ENCODE data around the gene PYGL. TPM values are rescaled to one million over a fixed set of nuclear protein-coding genes. Genes with fewer than 3 reads are reported as not detected.

Gene PYGL
- total and polyA plus RNA-seq, 2 experiments from 2014 or later = 57.6 to 93.8 TPM

GRCh38 chr14:50979941-50980850 lies 35.9 kb upstream of the PYGL start:
- Histone ChIP-seq H3K79me2 (replicated peaks; ENCODE audit: insufficient read depth) (no peaks in the 10 kb centered on the region), H4K20me1 (replicated peaks; ENCODE audit: insufficient read depth) (no peaks in the 10 kb centered on the region), H3K4me3 (no peak overlapping the region), H3K27ac (ENCODE audit: low read depth) (no peak overlapping the region), H3K36me3 (ENCODE audit: insufficient read depth) (no peaks in the 10 kb centered on the region), H2AFZ (no peak overlapping the region), H3K4me1 (ENCODE audit: insufficient read depth) (peaks cover 24% of the 10 kb centered on the region), H3K4me2 (no peak overlapping the region), H3K9me2 (ENCODE audit: insufficient read depth) (no peaks in the 10 kb centered on the region), H3K27me3 (ENCODE audit: insufficient read depth) (no peaks in the 10 kb centered on the region), H3F3A (replicated peaks; ENCODE audit: low read depth) (no peaks in the 10 kb centered on the region)
- no peak overlapping the region for H3K27ac Mint-ChIP-seq
- H3K4me1 Mint-ChIP-seq = peaks cover 29% of the 10 kb centered on the region
- no peaks in the 10 kb centered on the region for H3K36me3 Mint-ChIP-seq (ENCODE audit: low read depth)
- TF ChIP-seq EZH2phosphoT487 (IDR thresholded peaks at IDR 0.05; ENCODE audit: unreplicated experiment) (no peak), JUNB (IDR thresholded peaks at IDR 0.05; ENCODE audit: unreplicated experiment) (no peak), CTCF (conservative IDR thresholded peaks at IDR 0.05; ENCODE audit: low read depth in 2 of 2) (no peak), ZNF331 (CRISPR knock-in tag; IDR thresholded peaks at IDR 0.05; ENCODE audit: low read depth) (no peak), ZNF114 (CRISPR knock-in tag; IDR thresholded peaks at IDR 0.05) (no peak), POLR2AphosphoS5 (IDR thresholded peaks at IDR 0.05; ENCODE audit: low read depth) (no peak), STAT1 (IDR thresholded peaks at IDR 0.05; ENCODE audit: unreplicated experiment) (no peak), ETS1 (IDR thresholded peaks at IDR 0.05) (no peak), CREB1 (CRISPR knock-in tag; IDR thresholded peaks at IDR 0.05; ENCODE audit: low read depth) (no peak), REST (IDR thresholded peaks at IDR 0.05; ENCODE audit: unreplicated experiment) (no peak), ZNF462 (CRISPR knock-in tag; IDR thresholded peaks at IDR 0.05) (no peak), NANOG (IDR thresholded peaks at IDR 0.05; ENCODE audit: borderline replicate concordance) (no peak), EZH2 (IDR thresholded peaks at IDR 0.05; ENCODE audit: low read depth, unreplicated experiment) (no peak)
- H3K4me3 Mint-ChIP-seq = no peak overlapping the region
- DNase-seq (ENCODE audit: low spot score) = no peak
- ATAC-seq = no peak
- H3K9me3 Mint-ChIP-seq = no peaks in the 10 kb centered on the region
- no peaks in the 10 kb centered on the region for H3K27me3 Mint-ChIP-seq (ENCODE audit: insufficient read depth, low read depth, poor library complexity)

Measured in GM23338 (cell line).